SK-N-SH (cell line): Measurements from ENCODE around the gene PLCG1. TPM values are rescaled to one million over a fixed set of nuclear protein-coding genes. Genes with fewer than 3 reads are reported as not detected.

ENCODE experiments used
- CHD2 ChIP-seq: fragments of 150-350 bp; IDR thresholded peaks from 2 replicates; pipeline ENCODE4 v1.6.1; 2018; ENCODE audit warnings: low read length; ENCODE audit not compliant: partially characterized antibody
- ELF1 ChIP-seq: IDR thresholded peaks from 2 replicates; pipeline ENCODE4 v1.4.0; 2012
- EP300 ChIP-seq, 2 experiments: IDR thresholded peaks; 2 replicates each; pipeline versions ENCODE4 v1.4.0 to v1.6.1; 2012; ENCODE audit warnings: borderline replicate concordance in 1 of 2, low read depth in 1 of 2, low read length in 1 of 2
- EZH2phosphoT487 ChIP-seq: fragments of 200-600 bp; sonication (generic); IDR thresholded peaks from 2 replicates; pipeline ENCODE4 v1.6.1; 2017; ENCODE audit warnings: low read depth, mixed run types, mild to moderate bottlenecking, antibody characterized with exemption, moderate library complexity, borderline replicate concordance
- FOSL2 ChIP-seq: IDR thresholded peaks from 2 replicates; pipeline ENCODE4 v1.4.0; 2012; ENCODE audit warnings: low read depth, mild to moderate bottlenecking, moderate library complexity, borderline replicate concordance
- FOXJ3 ChIP-seq: sonication (generic); formaldehyde crosslinking; IDR thresholded peaks from 2 replicates; pipeline ENCODE4 v1.5.1; 2020; ENCODE audit warnings: mild to moderate bottlenecking, missing genetic modification reagents
- FOXM1 ChIP-seq: IDR thresholded peaks from 2 replicates; pipeline ENCODE4 v1.4.0; 2012; ENCODE audit warnings: low read depth, mild to moderate bottlenecking
- GABPA ChIP-seq: IDR thresholded peaks from 2 replicates; pipeline ENCODE4 v1.4.0; 2012; ENCODE audit warnings: low read depth, mild to moderate bottlenecking
- GATA2 ChIP-seq: sonication (generic); formaldehyde crosslinking; IDR thresholded peaks from 2 replicates; pipeline ENCODE4 v1.5.0; 2020; ENCODE audit warnings: mild to moderate bottlenecking, missing genetic modification reagents
- MEF2A ChIP-seq: IDR thresholded peaks from 2 replicates; pipeline ENCODE4 v1.4.0; 2012; ENCODE audit warnings: low read depth, borderline replicate concordance
- MXI1 ChIP-seq: IDR thresholded peaks from 2 replicates; pipeline ENCODE4 v1.6.1; 2012; ENCODE audit warnings: mild to moderate bottlenecking, low read depth, low read length, improper control_type of control experiment
- NFIC ChIP-seq: IDR thresholded peaks from 2 replicates; pipeline ENCODE4 v1.4.0; 2012; ENCODE audit warnings: borderline replicate concordance
- NRF1 ChIP-seq: IDR thresholded peaks from 2 replicates; pipeline ENCODE4 v1.6.1; 2012; ENCODE audit warnings: low read depth, mild to moderate bottlenecking, low read length
- POLR2AphosphoS5 ChIP-seq: IDR thresholded peaks from 2 replicates; pipeline ENCODE4 v1.6.1; 2012; ENCODE audit warnings: low read depth, low read length
- RAD21 ChIP-seq: IDR thresholded peaks from 2 replicates; pipeline ENCODE4 v1.6.1; 2012; ENCODE audit warnings: mild to moderate bottlenecking, low read length
- RFX5 ChIP-seq: IDR thresholded peaks from 2 replicates; pipeline ENCODE4 v1.6.1; 2012; ENCODE audit warnings: mild to moderate bottlenecking, improper control_type of control experiment, low read length
- RXRA ChIP-seq: IDR thresholded peaks from 2 replicates; pipeline ENCODE4 v1.4.0; 2012; ENCODE audit warnings: low read depth, mild to moderate bottlenecking, borderline replicate concordance
- SIN3A ChIP-seq: IDR thresholded peaks from 2 replicates; pipeline ENCODE4 v1.6.1; 2012; ENCODE audit warnings: low read depth, mild to moderate bottlenecking, low read length, moderate library complexity, borderline replicate concordance
- SMC3 ChIP-seq: IDR thresholded peaks from 2 replicates; pipeline ENCODE4 v1.6.1; 2012; ENCODE audit warnings: low read depth, low read length, improper control_type of control experiment
- TAF1 ChIP-seq: IDR thresholded peaks from 2 replicates; pipeline ENCODE4 v1.6.1; 2012; ENCODE audit warnings: low read depth, mild to moderate bottlenecking, low read length, moderate library complexity, borderline replicate concordance
- TCF12 ChIP-seq: IDR thresholded peaks from 2 replicates; pipeline ENCODE4 v1.4.0; 2012
- TEAD4 ChIP-seq: IDR thresholded peaks from 2 replicates; pipeline ENCODE4 v1.4.0; 2012; ENCODE audit warnings: mild to moderate bottlenecking, borderline replicate concordance; ENCODE audit not compliant: insufficient read depth
- YY1 ChIP-seq: IDR thresholded peaks from 2 replicates; pipeline ENCODE4 v1.4.0; 2012; ENCODE audit warnings: low read depth, mild to moderate bottlenecking
- polyA plus RNA-seq, 3 experiments: library from polyadenylated mRNA; depleted of rRNA; stranded (reverse); fragments of >200 nt; gene quantifications; 2 replicates each; pipeline ENCODE4 v1.2.3, GENCODE V29; 2012
- TF ChIP-seq, protein P1 (sequence below): fragments of 150-350 bp; IDR thresholded peaks from 2 replicates; pipeline ENCODE4 v1.6.1; 2017; ENCODE audit warnings: antibody characterized with exemption, low read length, low read depth, borderline replicate concordance
- TF ChIP-seq, protein P2 (sequence below): IDR thresholded peaks from 2 replicates; pipeline ENCODE4 v1.4.0; 2012; ENCODE audit warnings: low read depth
- TF ChIP-seq, protein P3 (sequence below): IDR thresholded peaks from 2 replicates; pipeline ENCODE4 v1.4.0; 2012; ENCODE audit warnings: low read depth, borderline replicate concordance
- TF ChIP-seq, protein P4 (sequence below): IDR thresholded peaks from 2 replicates; pipeline ENCODE4; 2012

The PLCG1 gene
- polyA plus RNA-seq, 1 of the 3 experiments (the other 2 are of a cell fraction) = 81.4 TPM

DNA sequence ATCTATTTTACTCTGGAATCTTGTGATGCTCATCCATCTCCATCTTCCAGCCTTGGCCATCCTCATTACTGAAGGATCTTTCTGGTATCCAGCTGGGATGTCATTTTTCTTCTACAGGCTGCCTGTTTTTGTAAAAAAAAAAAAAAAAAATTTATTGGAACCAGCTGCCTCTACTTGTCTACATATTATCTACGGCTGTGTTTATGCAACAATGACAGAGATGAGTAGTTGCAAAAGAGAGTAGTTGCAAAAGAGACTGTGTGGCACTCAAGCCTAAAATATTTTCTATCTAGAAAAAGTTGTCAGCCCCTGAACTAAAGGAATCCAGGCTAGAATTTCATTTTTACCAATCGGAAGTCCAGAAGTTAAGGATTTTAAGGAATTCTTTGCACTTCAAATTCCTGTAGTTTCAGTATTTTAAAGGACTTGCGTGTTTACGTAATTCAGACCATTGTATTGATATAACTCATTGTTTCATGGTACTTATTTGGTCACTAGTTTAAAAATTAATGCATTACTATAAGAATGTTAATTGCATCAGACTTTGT lies 38.6 kb upstream of the PLCG1 start (continued):
- TF ChIP-seq TAF1 (no peak), FOSL2 (no peak), RAD21 (no peak), RFX5 (no peak), EP300 (IDR thresholded peaks at IDR 0.05; ENCODE audit: borderline replicate concordance in 1 of 2, low read depth in 1 of 2, low read length in 1 of 2) (peak in 1 of 2 experiments; percentile 26; a peak in 1 of 4 replicates), SMC3 (no peak), FOXJ3 (CRISPR knock-in tag) (no peak), TCF12 (peak; percentile 71), MEF2A (no peak), EZH2phosphoT487 (no peak), CHD2 (no peak), TEAD4 (no peak), MXI1 (no peak), GATA2 (CRISPR knock-in tag) (no peak), FOXM1 (no peak), ELF1 (no peak), YY1 (no peak), SIN3A (no peak), NRF1 (no peak), GABPA (no peak), NFIC (no peak), RXRA (no peak), POLR2AphosphoS5 (0 out of 2 replicates have a peak, but pooled peaks have one; percentile 56)
- TF ChIP-seq, protein P1, sequence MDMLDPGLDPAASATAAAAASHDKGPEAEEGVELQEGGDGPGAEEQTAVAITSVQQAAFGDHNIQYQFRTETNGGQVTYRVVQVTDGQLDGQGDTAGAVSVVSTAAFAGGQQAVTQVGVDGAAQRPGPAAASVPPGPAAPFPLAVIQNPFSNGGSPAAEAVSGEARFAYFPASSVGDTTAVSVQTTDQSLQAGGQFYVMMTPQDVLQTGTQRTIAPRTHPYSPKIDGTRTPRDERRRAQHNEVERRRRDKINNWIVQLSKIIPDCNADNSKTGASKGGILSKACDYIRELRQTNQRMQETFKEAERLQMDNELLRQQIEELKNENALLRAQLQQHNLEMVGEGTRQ = no peak
- TF ChIP-seq, protein P2, sequence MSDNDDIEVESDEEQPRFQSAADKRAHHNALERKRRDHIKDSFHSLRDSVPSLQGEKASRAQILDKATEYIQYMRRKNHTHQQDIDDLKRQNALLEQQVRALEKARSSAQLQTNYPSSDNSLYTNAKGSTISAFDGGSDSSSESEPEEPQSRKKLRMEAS = no peak
- TF ChIP-seq, protein P3, sequence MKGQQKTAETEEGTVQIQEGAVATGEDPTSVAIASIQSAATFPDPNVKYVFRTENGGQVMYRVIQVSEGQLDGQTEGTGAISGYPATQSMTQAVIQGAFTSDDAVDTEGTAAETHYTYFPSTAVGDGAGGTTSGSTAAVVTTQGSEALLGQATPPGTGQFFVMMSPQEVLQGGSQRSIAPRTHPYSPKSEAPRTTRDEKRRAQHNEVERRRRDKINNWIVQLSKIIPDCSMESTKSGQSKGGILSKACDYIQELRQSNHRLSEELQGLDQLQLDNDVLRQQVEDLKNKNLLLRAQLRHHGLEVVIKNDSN = no peak
- TF ChIP-seq, protein P4, sequence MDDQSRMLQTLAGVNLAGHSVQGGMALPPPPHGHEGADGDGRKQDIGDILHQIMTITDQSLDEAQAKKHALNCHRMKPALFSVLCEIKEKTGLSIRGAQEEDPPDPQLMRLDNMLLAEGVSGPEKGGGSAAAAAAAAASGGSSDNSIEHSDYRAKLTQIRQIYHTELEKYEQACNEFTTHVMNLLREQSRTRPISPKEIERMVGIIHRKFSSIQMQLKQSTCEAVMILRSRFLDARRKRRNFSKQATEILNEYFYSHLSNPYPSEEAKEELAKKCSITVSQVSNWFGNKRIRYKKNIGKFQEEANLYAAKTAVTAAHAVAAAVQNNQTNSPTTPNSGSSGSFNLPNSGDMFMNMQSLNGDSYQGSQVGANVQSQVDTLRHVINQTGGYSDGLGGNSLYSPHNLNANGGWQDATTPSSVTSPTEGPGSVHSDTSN = peak; percentile 32; the same call in 1 of the 2 replicates
